HCT116 (cell line): Measurements from ENCODE around the gene ABCB10. TPM values are rescaled to one million over a fixed set of nuclear protein-coding genes. Genes with fewer than 3 reads are reported as not detected.

Experiments
- ATAC-seq: fragments of 200-7000 bp; cut with Tn5 transposase; 2 replicates; pipeline ENCODE4 v1.9.1; 2020; ENCODE audit warnings: mild to moderate bottlenecking, moderate library complexity
- BruUV-seq: library from RNA; stranded (reverse); fragments of 400-500 nt; replicated peaks from 2 replicates; lab custom pipeline; 2021; lab: Mats Ljungman, UMichigan
- CTCF ChIA-PET: fragments of 300-600 bp; sonication (Branson Sonifier 250); formaldehyde crosslinking; loops from one replicate; lab custom pipeline; 2021; ENCODE audit warnings: antibody characterized with exemption; lab: Charles Lee
- POLR2A ChIA-PET: fragments of 300-600, 350-600 bp; sonication (Branson Sonifier 250); formaldehyde crosslinking; loops from one replicate; lab custom pipeline; 2021; ENCODE audit warnings: antibody characterized with exemption; lab: Charles Lee
- RAD21 ChIA-PET, 2 experiments: fragments of 300-600 bp; sonication (Branson Sonifier 250); formaldehyde crosslinking; loops; one replicate each; lab custom pipeline; 2023; ENCODE audit warnings: low total read pairs in 2 of 2; ENCODE audit not compliant: uncharacterized antibody in 2 of 2, unreplicated experiment in 2 of 2, low non-redundant PET in 1 of 2; lab: Charles Lee
- DNase-seq: peaks from one replicate; pipeline ENCODE4 v3.0.0-alpha.2; 2010; ENCODE audit warnings: low read depth, low spot score
- H2AFZ ChIP-seq: fragments of 200-600 bp; shearing (Covaris generic), sonication (generic); 2 replicates; pipeline ENCODE4 v1.6.1; 2017; ENCODE audit warnings: low read depth, mixed run types, mixed read lengths, antibody characterized with exemption, low read length; ENCODE audit not compliant: poor library complexity, severe bottlenecking
- H3K27ac ChIP-seq: 2 replicates; pipeline ENCODE4 v1.5.1; 2012; ENCODE audit warnings: low read depth, low read length
- H3K27me3 ChIP-seq: fragments of 200-600 bp; sonication (generic); 2 replicates; pipeline ENCODE4 v1.6.1; 2016; ENCODE audit warnings: mixed run types, low read length, mixed read lengths; ENCODE audit not compliant: insufficient read depth
- H3K36me3 ChIP-seq, 2 experiments: fragments of 200-500 bp in 1 of 2; fragments of 200-600 bp in 1 of 2; sonication (Bioruptor generic) in 1 of 2; sonication (generic) in 1 of 2; 2 replicates each; pipeline versions ENCODE4 v1.5.1 to v1.6.1; 2014 to 2016; ENCODE audit warnings: low read length in 2 of 2, inconsistent platforms in 1 of 2, mixed read lengths in 1 of 2, mixed run types in 1 of 2; ENCODE audit not compliant: insufficient read depth in 2 of 2, control insufficient read depth in 1 of 2
- H3K4me1 ChIP-seq, 2 experiments: fragments of 200-600 bp in 1 of 2; sonication (generic) in 1 of 2; 2 replicates each; pipeline versions ENCODE4 v1.5.1 to v1.6.1; 2012 to 2017; ENCODE audit warnings: low read length in 2 of 2, inconsistent platforms in 1 of 2, mild to moderate bottlenecking in 1 of 2, mixed read lengths in 1 of 2, mixed run types in 1 of 2, moderate library complexity in 1 of 2; ENCODE audit not compliant: insufficient read depth in 2 of 2, control insufficient read depth in 1 of 2
- H3K4me2 ChIP-seq: fragments of 200-600 bp; sonication (generic); 2 replicates; pipeline ENCODE4 v1.6.1; 2017; ENCODE audit warnings: mixed run types, low read length, mixed read lengths
- H3K4me3 ChIP-seq, 2 experiments: fragments of 200-600 bp in 1 of 2; sonication (generic) in 1 of 2; replicated peaks in 1 of 2; 2 replicates each; pipeline ENCODE4 v1.5.1; 2011 to 2016; ENCODE audit warnings: low read length in 2 of 2, control low read depth in 1 of 2, low read depth in 1 of 2, mild to moderate bottlenecking in 1 of 2, mixed read lengths in 1 of 2, mixed run types in 1 of 2
- H3K79me2 ChIP-seq: fragments of 200-600 bp; sonication (generic); 2 replicates; pipeline ENCODE4 v1.6.1; 2017; ENCODE audit warnings: mild to moderate bottlenecking, mixed run types, low read length, moderate library complexity, mixed read lengths; ENCODE audit not compliant: insufficient read depth
- H3K9ac ChIP-seq: fragments of 200-600 bp; sonication (generic); 2 replicates; pipeline ENCODE4 v1.6.1; 2016; ENCODE audit warnings: low read length, mixed read lengths
- H3K9me2 ChIP-seq: fragments of 200-600 bp; sonication (generic), shearing (Covaris generic); 2 replicates; pipeline ENCODE4 v1.6.1; 2017; ENCODE audit warnings: mixed run types, mild to moderate bottlenecking, moderate library complexity; ENCODE audit not compliant: insufficient read depth
- H3K9me3 ChIP-seq, 2 experiments: fragments of 200-500 bp in 1 of 2; fragments of 200-600 bp in 1 of 2; sonication (Bioruptor generic) in 1 of 2; sonication (generic) in 1 of 2; 2 replicates each; pipeline ENCODE4 v1.6.1; 2014 to 2017; ENCODE audit warnings: low read length in 2 of 2, mixed read lengths in 2 of 2, inconsistent platforms in 1 of 2, low read depth in 1 of 2, mild to moderate bottlenecking in 1 of 2, mixed run types in 1 of 2, moderate library complexity in 1 of 2; ENCODE audit not compliant: control insufficient read depth in 1 of 2, insufficient read depth in 1 of 2
- H4K20me1 ChIP-seq: fragments of 200-600 bp; sonication (generic), shearing (Covaris generic); 2 replicates; pipeline ENCODE4 v1.6.1; 2017; ENCODE audit warnings: mixed run types, mild to moderate bottlenecking, moderate library complexity; ENCODE audit not compliant: insufficient read depth
- intact Hi-C: fragments of 100-400 bp; cut with micrococcal nuclease; formaldehyde crosslinking; loops from 2 replicates; pipeline ENCODE4 v1.10.0; 2022
- total RNA-seq: library from RNA; stranded (reverse); gene quantifications from one replicate; pipeline ENCODE4 v1.2.1, GENCODE V29; 2021; ENCODE audit not compliant: unreplicated experiment
- TF ChIP-seq, protein P1 (sequence below), 3 experiments: fragments of 200-600 bp in 1 of 3; sonication (generic) in 1 of 3; IDR thresholded peaks in 2 of 3; conservative IDR thresholded peaks in 1 of 3; 2 replicates each; pipeline ENCODE4 v1.5.1; 2012 to 2017; ENCODE audit warnings: low read depth in 2 of 3, low read length in 2 of 3, antibody characterized with exemption in 1 of 3, borderline replicate concordance in 1 of 3, control low read depth in 1 of 3, mild to moderate bottlenecking in 1 of 3, mixed read lengths in 1 of 3, mixed run types in 1 of 3, moderate library complexity in 1 of 3; ENCODE audit not compliant: insufficient read depth in 1 of 3
- TF ChIP-seq, protein P2 (sequence below): IDR thresholded peaks from 2 replicates; pipeline ENCODE4 v1.6.1; 2012; ENCODE audit warnings: low read depth

ABCB10 gene
- total RNA-seq, 1 experiment from 2014 or later = 20.3 TPM

DNA sequence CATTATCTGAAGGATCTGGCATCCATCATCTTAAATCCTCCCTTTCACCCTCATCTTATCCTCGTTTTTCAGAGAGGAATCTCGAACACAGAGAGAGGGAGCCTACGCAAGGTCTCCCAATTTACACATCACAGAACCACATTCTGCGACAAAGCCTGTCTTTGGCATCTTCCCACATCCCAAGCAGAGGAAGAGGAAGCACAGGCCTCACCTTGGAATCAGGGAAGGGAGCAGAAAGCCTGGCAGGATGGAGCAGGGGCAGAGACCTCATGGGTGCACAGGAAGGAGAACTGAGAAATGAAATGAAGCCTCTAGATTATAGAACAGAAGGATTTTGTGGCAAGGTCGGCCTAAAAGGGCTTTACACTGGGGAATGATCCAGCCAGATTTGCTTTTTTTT is 5.8 kb downstream of the ABCB10 start:
- no peaks in the 10 kb centered on the region for H3K27me3 ChIP-seq
- H4K20me1 ChIP-seq = no peaks in the 10 kb centered on the region
- no TSS peak for BruUV-seq
- no peaks in the 10 kb centered on the region for H3K9me2 ChIP-seq
- ATAC-seq (no peak), DNase-seq (no peak)
- H3K36me3 ChIP-seq = peaks cover under 1% of the 10 kb centered on the region in 2 experiments; a peak in 1 of 4 replicates
- H3K4me2 ChIP-seq = no peak overlapping the region
- H3K79me2 ChIP-seq = peaks cover 43% of the 10 kb centered on the region
- ChIA-PET POLR2A (no interaction called here), RAD21 (no interaction called here), CTCF (no interaction called here)
- intact Hi-C loops = no loop called here
- H3K4me3 ChIP-seq = no peak overlapping the region
- TF ChIP-seq, protein P1, sequence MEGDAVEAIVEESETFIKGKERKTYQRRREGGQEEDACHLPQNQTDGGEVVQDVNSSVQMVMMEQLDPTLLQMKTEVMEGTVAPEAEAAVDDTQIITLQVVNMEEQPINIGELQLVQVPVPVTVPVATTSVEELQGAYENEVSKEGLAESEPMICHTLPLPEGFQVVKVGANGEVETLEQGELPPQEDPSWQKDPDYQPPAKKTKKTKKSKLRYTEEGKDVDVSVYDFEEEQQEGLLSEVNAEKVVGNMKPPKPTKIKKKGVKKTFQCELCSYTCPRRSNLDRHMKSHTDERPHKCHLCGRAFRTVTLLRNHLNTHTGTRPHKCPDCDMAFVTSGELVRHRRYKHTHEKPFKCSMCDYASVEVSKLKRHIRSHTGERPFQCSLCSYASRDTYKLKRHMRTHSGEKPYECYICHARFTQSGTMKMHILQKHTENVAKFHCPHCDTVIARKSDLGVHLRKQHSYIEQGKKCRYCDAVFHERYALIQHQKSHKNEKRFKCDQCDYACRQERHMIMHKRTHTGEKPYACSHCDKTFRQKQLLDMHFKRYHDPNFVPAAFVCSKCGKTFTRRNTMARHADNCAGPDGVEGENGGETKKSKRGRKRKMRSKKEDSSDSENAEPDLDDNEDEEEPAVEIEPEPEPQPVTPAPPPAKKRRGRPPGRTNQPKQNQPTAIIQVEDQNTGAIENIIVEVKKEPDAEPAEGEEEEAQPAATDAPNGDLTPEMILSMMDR (IDR thresholded peaks at IDR 0.05 in 2 of 3, conservative IDR thresholded peaks at IDR 0.05 in 1 of 3; ENCODE audit: borderline replicate concordance in 1 of 3, insufficient read depth in 1 of 3, low read depth in 2 of 3, low read length in 2 of 3) = no peak
- TF ChIP-seq, protein P2, sequence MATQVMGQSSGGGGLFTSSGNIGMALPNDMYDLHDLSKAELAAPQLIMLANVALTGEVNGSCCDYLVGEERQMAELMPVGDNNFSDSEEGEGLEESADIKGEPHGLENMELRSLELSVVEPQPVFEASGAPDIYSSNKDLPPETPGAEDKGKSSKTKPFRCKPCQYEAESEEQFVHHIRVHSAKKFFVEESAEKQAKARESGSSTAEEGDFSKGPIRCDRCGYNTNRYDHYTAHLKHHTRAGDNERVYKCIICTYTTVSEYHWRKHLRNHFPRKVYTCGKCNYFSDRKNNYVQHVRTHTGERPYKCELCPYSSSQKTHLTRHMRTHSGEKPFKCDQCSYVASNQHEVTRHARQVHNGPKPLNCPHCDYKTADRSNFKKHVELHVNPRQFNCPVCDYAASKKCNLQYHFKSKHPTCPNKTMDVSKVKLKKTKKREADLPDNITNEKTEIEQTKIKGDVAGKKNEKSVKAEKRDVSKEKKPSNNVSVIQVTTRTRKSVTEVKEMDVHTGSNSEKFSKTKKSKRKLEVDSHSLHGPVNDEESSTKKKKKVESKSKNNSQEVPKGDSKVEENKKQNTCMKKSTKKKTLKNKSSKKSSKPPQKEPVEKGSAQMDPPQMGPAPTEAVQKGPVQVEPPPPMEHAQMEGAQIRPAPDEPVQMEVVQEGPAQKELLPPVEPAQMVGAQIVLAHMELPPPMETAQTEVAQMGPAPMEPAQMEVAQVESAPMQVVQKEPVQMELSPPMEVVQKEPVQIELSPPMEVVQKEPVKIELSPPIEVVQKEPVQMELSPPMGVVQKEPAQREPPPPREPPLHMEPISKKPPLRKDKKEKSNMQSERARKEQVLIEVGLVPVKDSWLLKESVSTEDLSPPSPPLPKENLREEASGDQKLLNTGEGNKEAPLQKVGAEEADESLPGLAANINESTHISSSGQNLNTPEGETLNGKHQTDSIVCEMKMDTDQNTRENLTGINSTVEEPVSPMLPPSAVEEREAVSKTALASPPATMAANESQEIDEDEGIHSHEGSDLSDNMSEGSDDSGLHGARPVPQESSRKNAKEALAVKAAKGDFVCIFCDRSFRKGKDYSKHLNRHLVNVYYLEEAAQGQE = no peak
- H3K27ac ChIP-seq = no peak overlapping the region
- H3K9ac ChIP-seq = no peak overlapping the region
- no peaks in the 10 kb centered on the region for H3K9me3 ChIP-seq
- H2AFZ ChIP-seq = no peak overlapping the region
- H3K4me1 ChIP-seq = peaks cover 4 to 15% of the 10 kb centered on the region in 2 experiments; a peak in 3 of 4 replicates
